GM12878 (cell line): ENCODE data around the gene WDR18.

Experiments
- CHD2 ChIP-seq: IDR thresholded peaks from 2 replicates; pipeline ENCODE4 v1.6.1; 2011; ENCODE audit warnings: low read depth, low read length, improper control_type of control experiment, borderline replicate concordance
- TF ChIP-seq, protein P1 (sequence below): fragments of 450-650 bp; IDR thresholded peaks from 2 replicates; pipeline ENCODE4 v1.6.1; 2016; ENCODE audit warnings: mild to moderate bottlenecking, moderate library complexity, borderline replicate concordance

DNA sequence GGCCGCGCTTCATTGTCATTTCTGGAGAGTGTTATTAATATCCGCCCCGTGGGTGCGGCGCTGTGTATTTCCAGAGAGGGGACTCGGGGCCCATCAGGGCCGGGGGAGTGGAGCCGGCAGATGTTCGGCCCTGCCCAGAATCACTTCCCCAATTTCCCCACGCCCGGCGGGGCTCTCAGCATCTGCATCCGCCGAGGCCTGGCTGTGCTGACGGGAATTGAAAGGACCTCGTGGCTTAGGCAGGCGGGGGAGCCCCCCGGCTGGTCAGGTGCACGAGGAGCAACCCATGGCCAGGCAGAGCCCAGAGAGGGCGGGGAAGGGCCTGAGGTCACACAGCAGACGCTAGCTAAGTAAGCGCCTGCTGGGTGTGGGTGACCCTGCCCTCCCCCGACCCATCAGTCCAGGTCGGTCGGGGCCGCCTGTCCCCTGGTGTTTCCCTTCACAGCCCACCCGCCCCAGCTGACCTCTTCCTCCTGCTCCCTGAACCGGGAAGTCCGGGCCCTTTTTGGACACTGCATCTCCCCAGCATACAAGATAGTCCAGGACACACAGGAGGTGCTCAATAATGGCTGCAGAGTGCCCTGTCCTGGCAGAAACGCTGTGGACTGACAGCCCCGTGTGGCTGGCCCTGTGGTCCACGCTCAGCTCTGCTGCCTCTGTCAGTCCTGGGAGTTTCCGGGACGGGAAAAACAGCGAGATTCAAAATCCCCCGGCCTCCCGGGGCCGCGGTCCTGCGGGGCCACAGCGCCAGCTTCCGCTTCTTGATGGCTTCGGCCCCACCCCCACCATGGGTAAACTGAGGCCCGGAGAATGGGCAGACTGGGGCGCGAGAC, 36.2 kb upstream of the WDR18 start:
- peak; percentile 85 for TF ChIP-seq CHD2
- TF ChIP-seq, protein P1, sequence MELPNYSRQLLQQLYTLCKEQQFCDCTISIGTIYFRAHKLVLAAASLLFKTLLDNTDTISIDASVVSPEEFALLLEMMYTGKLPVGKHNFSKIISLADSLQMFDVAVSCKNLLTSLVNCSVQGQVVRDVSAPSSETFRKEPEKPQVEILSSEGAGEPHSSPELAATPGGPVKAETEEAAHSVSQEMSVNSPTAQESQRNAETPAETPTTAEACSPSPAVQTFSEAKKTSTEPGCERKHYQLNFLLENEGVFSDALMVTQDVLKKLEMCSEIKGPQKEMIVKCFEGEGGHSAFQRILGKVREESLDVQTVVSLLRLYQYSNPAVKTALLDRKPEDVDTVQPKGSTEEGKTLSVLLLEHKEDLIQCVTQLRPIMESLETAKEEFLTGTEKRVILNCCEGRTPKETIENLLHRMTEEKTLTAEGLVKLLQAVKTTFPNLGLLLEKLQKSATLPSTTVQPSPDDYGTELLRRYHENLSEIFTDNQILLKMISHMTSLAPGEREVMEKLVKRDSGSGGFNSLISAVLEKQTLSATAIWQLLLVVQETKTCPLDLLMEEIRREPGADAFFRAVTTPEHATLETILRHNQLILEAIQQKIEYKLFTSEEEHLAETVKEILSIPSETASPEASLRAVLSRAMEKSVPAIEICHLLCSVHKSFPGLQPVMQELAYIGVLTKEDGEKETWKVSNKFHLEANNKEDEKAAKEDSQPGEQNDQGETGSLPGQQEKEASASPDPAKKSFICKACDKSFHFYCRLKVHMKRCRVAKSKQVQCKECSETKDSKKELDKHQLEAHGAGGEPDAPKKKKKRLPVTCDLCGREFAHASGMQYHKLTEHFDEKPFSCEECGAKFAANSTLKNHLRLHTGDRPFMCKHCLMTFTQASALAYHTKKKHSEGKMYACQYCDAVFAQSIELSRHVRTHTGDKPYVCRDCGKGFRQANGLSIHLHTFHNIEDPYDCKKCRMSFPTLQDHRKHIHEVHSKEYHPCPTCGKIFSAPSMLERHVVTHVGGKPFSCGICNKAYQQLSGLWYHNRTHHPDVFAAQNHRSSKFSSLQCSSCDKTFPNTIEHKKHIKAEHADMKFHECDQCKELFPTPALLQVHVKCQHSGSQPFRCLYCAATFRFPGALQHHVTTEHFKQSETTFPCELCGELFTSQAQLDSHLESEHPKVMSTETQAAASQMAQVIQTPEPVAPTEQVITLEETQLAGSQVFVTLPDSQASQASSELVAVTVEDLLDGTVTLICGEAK: no peak; the same call in 1 of the 2 replicates
